DOHH2 (cell line): ENCODE measurements around the gene CRTAC1.

Source experiments
- H3F3A ChIP-seq: fragments of 200-600 bp; sonication (generic), shearing (Covaris generic); 2 replicates; pipeline ENCODE4 v1.6.0; 2016; ENCODE audit warnings: antibody characterized with exemption, mild to moderate bottlenecking; ENCODE audit not compliant: control insufficient read depth, insufficient read depth
- H3K27ac ChIP-seq: fragments of 200-600 bp; sonication (generic); 2 replicates; pipeline ENCODE4 v1.5.1; 2014; ENCODE audit warnings: low read depth, mild to moderate bottlenecking, low read length, moderate library complexity
- H3K27me3 ChIP-seq: fragments of 200-600 bp; sonication (generic); 2 replicates; pipeline ENCODE4 v1.6.1; 2014; ENCODE audit warnings: mild to moderate bottlenecking, low read length, mixed read lengths; ENCODE audit not compliant: control insufficient read depth
- H3K36me3 ChIP-seq: fragments of 200-600 bp; sonication (generic); 2 replicates; pipeline ENCODE4 v1.6.1; 2014; ENCODE audit warnings: mild to moderate bottlenecking, low read length, moderate library complexity, mixed read lengths; ENCODE audit not compliant: control insufficient read depth
- H3K4me1 ChIP-seq: fragments of 200-600 bp; sonication (generic); 2 replicates; pipeline ENCODE4 v1.6.1; 2014; ENCODE audit warnings: mild to moderate bottlenecking, low read length, mixed read lengths; ENCODE audit not compliant: control insufficient read depth
- H3K4me2 ChIP-seq: fragments of 200-600 bp; sonication (generic); 2 replicates; pipeline ENCODE4 v1.6.0; 2014; ENCODE audit warnings: mild to moderate bottlenecking, low read length, moderate library complexity
- H3K4me3 ChIP-seq: fragments of 200-600 bp; sonication (generic); 2 replicates; pipeline ENCODE4 v1.5.1; 2014; ENCODE audit warnings: mild to moderate bottlenecking, low read length, mixed read lengths
- H3K79me2 ChIP-seq: fragments of 200-600 bp; sonication (generic); 2 replicates; pipeline ENCODE4 v1.6.1; 2014; ENCODE audit warnings: mild to moderate bottlenecking, low read length, mixed read lengths; ENCODE audit not compliant: control insufficient read depth
- H3K9me2 ChIP-seq: fragments of 200-600 bp; sonication (generic); replicated peaks from 2 replicates; pipeline ENCODE4 v1.6.1; 2014; ENCODE audit warnings: mild to moderate bottlenecking, low read length, mixed read lengths; ENCODE audit not compliant: control insufficient read depth
- H3K9me3 ChIP-seq: fragments of 200-600 bp; sonication (generic); 2 replicates; pipeline ENCODE4 v1.6.1; 2014; ENCODE audit warnings: antibody characterized with exemption, low read length, mixed read lengths; ENCODE audit not compliant: control insufficient read depth, insufficient read depth
- H4K20me1 ChIP-seq: fragments of 200-600 bp; sonication (generic); 2 replicates; pipeline ENCODE4 v1.6.0; 2014; ENCODE audit warnings: low read depth, mild to moderate bottlenecking, antibody characterized with exemption, low read length, moderate library complexity; ENCODE audit not compliant: control insufficient read depth, insufficient read depth
- CTCF ChIP-seq: fragments of 200-600 bp; sonication (generic); IDR thresholded peaks from one replicate; pipeline ENCODE4 v1.5.1; 2014; ENCODE audit warnings: antibody characterized with exemption, mild to moderate bottlenecking, low read depth, low read length; ENCODE audit not compliant: poor library complexity, severe bottlenecking
- EZH2phosphoT487 ChIP-seq: fragments of 200-600 bp; sonication (generic); IDR thresholded peaks from 2 replicates; pipeline ENCODE4 v1.6.1; 2017; ENCODE audit warnings: borderline replicate concordance, mild to moderate bottlenecking, antibody characterized with exemption, low read length, moderate library complexity, mixed read lengths

CRTAC1 gene

GRCh38 chr10:98030093-98030821, at the start of gene CRTAC1:
Gene CRTAC1 (minus strand): TSS chr10:98030621. CDS start chr10:98030472, 149 bp downstream.
- H3K9me2 ChIP-seq = no peaks in the 10 kb centered on the region
- H3K4me3 ChIP-seq = no peak within 1 kb of the TSS
- no peaks in the 10 kb centered on the region for H3F3A ChIP-seq
- H3K79me2 ChIP-seq = no peaks in the 10 kb centered on the region
- H3K27me3 ChIP-seq = peaks cover 24% of the 10 kb centered on the region
- no peaks in the 10 kb centered on the region for H3K36me3 ChIP-seq
- no peak within 1 kb of the TSS for H3K27ac ChIP-seq
- no peak within 1 kb of the TSS for H3K4me2 ChIP-seq
- no peaks in the 10 kb centered on the region for H3K4me1 ChIP-seq
- H3K9me3 ChIP-seq = no peaks in the 10 kb centered on the region
- TF ChIP-seq EZH2phosphoT487 = no peak
- TF ChIP-seq CTCF = no peak
- no peaks in the 10 kb centered on the region for H4K20me1 ChIP-seq

GRCh38 chr10:98078774-98079173, 48.4 kb upstream of the CRTAC1 start:
- Histone ChIP-seq H3F3A (no peaks in the 10 kb centered on the region), H3K4me3 (no peak overlapping the region), H3K4me2 (no peak overlapping the region), H3K27me3 (peaks cover 4% of the 10 kb centered on the region; the same call in 1 of the 2 replicates), H3K4me1 (no peaks in the 10 kb centered on the region), H3K79me2 (no peaks in the 10 kb centered on the region), H3K27ac (no peak overlapping the region), H3K9me3 (no peaks in the 10 kb centered on the region), H3K36me3 (no peaks in the 10 kb centered on the region), H4K20me1 (no peaks in the 10 kb centered on the region), H3K9me2 (no peaks in the 10 kb centered on the region)
- TF ChIP-seq EZH2phosphoT487 = no peak
- TF ChIP-seq CTCF = no peak

- Histone ChIP-seq H3K4me2 (no peak overlapping the region), H3K79me2 (no peaks in the 10 kb centered on the region)
Observed at GRCh38 chr10:98077223-98077622, 46.8 kb upstream of the CRTAC1 start.

More at GRCh38 chr10:98077223-98077622, 46.8 kb upstream of the CRTAC1 start:
- Histone ChIP-seq H3K9me3 (no peaks in the 10 kb centered on the region), H3K4me3 (no peak overlapping the region), H4K20me1 (no peaks in the 10 kb centered on the region), H3K9me2 (no peaks in the 10 kb centered on the region), H3K4me1 (no peaks in the 10 kb centered on the region), H3K27me3 (peaks cover 4% of the 10 kb centered on the region; the same call in 1 of the 2 replicates), H3F3A (no peaks in the 10 kb centered on the region), H3K27ac (no peak overlapping the region), H3K36me3 (no peaks in the 10 kb centered on the region)
- no peak for TF ChIP-seq EZH2phosphoT487
- TF ChIP-seq CTCF = no peak
